CD4-positive, alpha-beta T cell (primary cell): ENCODE measurements around the gene HS6ST2. TPM values are rescaled to one million over a fixed set of nuclear protein-coding genes. Genes with fewer than 3 reads are reported as not detected.

Source experiments
- ATAC-seq: fragments of 200-7000 bp; cut with Tn5 transposase; one replicate; pipeline ENCODE4 v1.10.0; 2022; ENCODE audit warnings: mild to moderate bottlenecking; ENCODE audit not compliant: poor library complexity
- CTCF ChIA-PET: fragments of 350-600 bp; sonication (Branson Sonifier 250); formaldehyde crosslinking; loops from one replicate; lab custom pipeline; 2021; ENCODE audit warnings: antibody characterized with exemption, inconsistent platforms; lab: Charles Lee
- POLR2A ChIA-PET: fragments of 350-600 bp; sonication (Branson Sonifier 250); formaldehyde crosslinking; loops from one replicate; lab custom pipeline; 2021; ENCODE audit warnings: antibody characterized with exemption, inconsistent platforms; lab: Charles Lee
- DNase-seq, 14 experiments: peaks; one replicate each; pipeline ENCODE4 v3.0.0-alpha.2; 2013 to 2020; ENCODE audit warnings: mixed read lengths in 2 of 14
- H3K27ac ChIP-seq, 2 donors: one replicate each; pipeline versions ENCODE4 v1.5.1 to v1.7.0; 2013; ENCODE audit warnings: low read length in 2 of 2, low read depth in 1 of 2, mild to moderate bottlenecking in 1 of 2
- H3K27me3 ChIP-seq, 2 experiments: 1 replicate in 1 of 2; 2 replicates in 1 of 2; pipeline versions ENCODE4 v1.6.1 to v1.7.0; 2013; ENCODE audit warnings: low read length in 2 of 2, control low read depth in 1 of 2, mild to moderate bottlenecking in 1 of 2, moderate library complexity in 1 of 2; ENCODE audit not compliant: insufficient read depth in 2 of 2, control insufficient read depth in 1 of 2
- H3K36me3 ChIP-seq: one replicate; pipeline ENCODE4 v1.6.1; 2013; ENCODE audit warnings: low read length, control low read depth; ENCODE audit not compliant: insufficient read depth
- H3K4me1 ChIP-seq: one replicate; pipeline ENCODE4 v1.6.1; 2013; ENCODE audit warnings: low read length, control low read depth; ENCODE audit not compliant: insufficient read depth
- H3K4me3 ChIP-seq: one replicate; pipeline ENCODE4 v1.5.1; 2013; ENCODE audit warnings: mild to moderate bottlenecking, low read length, moderate library complexity
- H3K9me3 ChIP-seq, 2 experiments: 1 replicate in 1 of 2; 2 replicates in 1 of 2; pipeline versions ENCODE4 v1.6.1 to v1.7.0; 2013; ENCODE audit warnings: low read length in 2 of 2, mild to moderate bottlenecking in 2 of 2, control low read depth in 1 of 2, moderate library complexity in 1 of 2; ENCODE audit not compliant: control insufficient read depth in 1 of 2, insufficient read depth in 1 of 2
- H3K27ac Mint-ChIP-seq: one replicate; pipeline ENCODE4 v1.8.0; 2020; ENCODE audit warnings: mixed read lengths
- H3K27me3 Mint-ChIP-seq: one replicate; pipeline ENCODE4 v1.8.0; 2021; ENCODE audit warnings: mixed read lengths
- H3K36me3 Mint-ChIP-seq: one replicate; pipeline ENCODE4 v1.8.0; 2021; ENCODE audit warnings: low read depth, mixed read lengths
- H3K4me1 Mint-ChIP-seq: one replicate; pipeline ENCODE4 v1.8.0; 2021; ENCODE audit warnings: low read depth, mixed read lengths
- H3K4me3 Mint-ChIP-seq: one replicate; pipeline ENCODE4 v1.8.0; 2020; ENCODE audit warnings: mild to moderate bottlenecking, mixed read lengths
- H3K9me3 Mint-ChIP-seq: one replicate; pipeline ENCODE4 v1.8.0; 2020; ENCODE audit warnings: mixed read lengths
- intact Hi-C, 2 experiments: fragments of 100-400 bp; cut with DNase I in 1 of 2; cut with micrococcal nuclease in 1 of 2; formaldehyde crosslinking; loops; one replicate each; pipeline versions ENCODE4 v1.15.1 to v1.9.0; 2023 to 2025; cut with DNase I, micrococcal nuclease
- total RNA-seq, 174 experiments: library from RNA in 2 of 174; stranded (reverse) in 2 of 174; gene quantifications; one replicate each; pipeline ENCODE4 v1.2.3 and lab custom pipeline; 2021 to 2026
- TF ChIP-seq, protein P1 (sequence below): fragments of 200-600 bp; IDR thresholded peaks from one replicate; pipeline ENCODE4 v1.8.0; 2022; ENCODE audit warnings: antibody characterized with exemption, mild to moderate bottlenecking

HS6ST2 gene
- total RNA-seq, 2 experiments from 2014 or later = not detected

DNA sequence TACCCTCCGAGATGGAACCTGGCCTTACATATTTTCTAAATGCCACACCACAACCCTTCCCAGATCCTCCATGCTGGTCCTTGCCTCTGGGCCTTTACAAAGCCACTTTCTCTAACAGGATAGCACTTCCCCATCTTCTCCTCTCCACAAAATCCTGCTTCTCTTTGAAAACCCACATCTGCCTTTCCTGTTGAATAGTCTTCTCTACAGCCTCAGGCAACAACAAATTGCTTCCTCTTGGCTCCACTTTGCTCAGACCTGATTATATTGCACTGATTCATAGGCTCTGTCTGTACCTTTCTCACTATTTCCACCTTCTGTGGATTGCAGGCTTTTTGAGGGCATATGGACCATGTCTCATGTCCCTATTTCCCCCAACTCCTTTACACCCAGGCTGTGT lies 265.9 kb downstream of the HS6ST2 start:
- CTCF ChIA-PET = no interaction called here
- Mint-ChIP-seq H3K27ac (no peak overlapping the region), H3K9me3 (no peaks in the 10 kb centered on the region), H3K27me3 (peaks cover 2% of the 10 kb centered on the region), H3K4me1 (no peaks in the 10 kb centered on the region), H3K4me3 (no peak overlapping the region), H3K36me3 (no peaks in the 10 kb centered on the region)
- Histone ChIP-seq H3K9me3 (no peaks in the 10 kb centered on the region), H3K4me1 (no peaks in the 10 kb centered on the region), H3K4me3 (no peak overlapping the region), H3K27ac (no peak overlapping the region), H3K36me3 (no peaks in the 10 kb centered on the region), H3K27me3 (peaks cover 1 to 10% of the 10 kb centered on the region in 2 experiments)
- POLR2A ChIA-PET = no interaction called here
- intact Hi-C loops = no loop called here
- TF ChIP-seq, protein P1, sequence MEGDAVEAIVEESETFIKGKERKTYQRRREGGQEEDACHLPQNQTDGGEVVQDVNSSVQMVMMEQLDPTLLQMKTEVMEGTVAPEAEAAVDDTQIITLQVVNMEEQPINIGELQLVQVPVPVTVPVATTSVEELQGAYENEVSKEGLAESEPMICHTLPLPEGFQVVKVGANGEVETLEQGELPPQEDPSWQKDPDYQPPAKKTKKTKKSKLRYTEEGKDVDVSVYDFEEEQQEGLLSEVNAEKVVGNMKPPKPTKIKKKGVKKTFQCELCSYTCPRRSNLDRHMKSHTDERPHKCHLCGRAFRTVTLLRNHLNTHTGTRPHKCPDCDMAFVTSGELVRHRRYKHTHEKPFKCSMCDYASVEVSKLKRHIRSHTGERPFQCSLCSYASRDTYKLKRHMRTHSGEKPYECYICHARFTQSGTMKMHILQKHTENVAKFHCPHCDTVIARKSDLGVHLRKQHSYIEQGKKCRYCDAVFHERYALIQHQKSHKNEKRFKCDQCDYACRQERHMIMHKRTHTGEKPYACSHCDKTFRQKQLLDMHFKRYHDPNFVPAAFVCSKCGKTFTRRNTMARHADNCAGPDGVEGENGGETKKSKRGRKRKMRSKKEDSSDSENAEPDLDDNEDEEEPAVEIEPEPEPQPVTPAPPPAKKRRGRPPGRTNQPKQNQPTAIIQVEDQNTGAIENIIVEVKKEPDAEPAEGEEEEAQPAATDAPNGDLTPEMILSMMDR = no peak
- ATAC-seq = no peak
- DNase-seq = no peak

DNA sequence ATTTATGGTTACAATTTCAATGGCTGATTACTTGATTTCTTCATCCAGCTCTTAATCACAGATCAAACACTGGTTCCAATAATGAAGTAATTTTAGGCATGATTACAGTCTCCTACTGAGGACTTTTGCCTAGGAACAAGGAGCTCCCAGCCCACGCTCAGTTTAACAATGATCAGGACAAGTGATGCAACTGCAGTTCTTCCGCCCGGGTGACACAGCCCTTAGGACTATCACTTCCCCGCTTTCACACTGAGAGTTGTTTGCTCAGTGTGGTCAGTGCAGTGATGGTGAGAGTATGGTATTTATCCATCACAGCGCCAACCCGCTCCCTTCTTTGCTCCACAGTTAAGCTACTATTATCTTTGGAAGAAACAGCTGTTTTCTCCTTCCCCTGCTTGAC lies 266.4 kb downstream of the HS6ST2 start:
- Mint-ChIP-seq H3K4me1 (no peaks in the 10 kb centered on the region), H3K27me3 (no peaks in the 10 kb centered on the region), H3K9me3 (no peaks in the 10 kb centered on the region), H3K4me3 (no peak overlapping the region), H3K27ac (no peak overlapping the region), H3K36me3 (no peaks in the 10 kb centered on the region)
- no peaks in the 10 kb centered on the region for H3K36me3 ChIP-seq
- TF ChIP-seq, protein P1 = no peak
- ChIA-PET POLR2A (no interaction called here), CTCF (no interaction called here)
- H3K27ac ChIP-seq = no peak overlapping the region
- ATAC-seq = no peak
- DNase-seq = no peak
- intact Hi-C loops = no loop called here
- no peaks in the 10 kb centered on the region for H3K9me3 ChIP-seq
- H3K4me1 ChIP-seq = no peaks in the 10 kb centered on the region
- H3K4me3 ChIP-seq = no peak overlapping the region
- peaks cover 0 to 10% of the 10 kb centered on the region in 2 experiments for H3K27me3 ChIP-seq

DNA sequence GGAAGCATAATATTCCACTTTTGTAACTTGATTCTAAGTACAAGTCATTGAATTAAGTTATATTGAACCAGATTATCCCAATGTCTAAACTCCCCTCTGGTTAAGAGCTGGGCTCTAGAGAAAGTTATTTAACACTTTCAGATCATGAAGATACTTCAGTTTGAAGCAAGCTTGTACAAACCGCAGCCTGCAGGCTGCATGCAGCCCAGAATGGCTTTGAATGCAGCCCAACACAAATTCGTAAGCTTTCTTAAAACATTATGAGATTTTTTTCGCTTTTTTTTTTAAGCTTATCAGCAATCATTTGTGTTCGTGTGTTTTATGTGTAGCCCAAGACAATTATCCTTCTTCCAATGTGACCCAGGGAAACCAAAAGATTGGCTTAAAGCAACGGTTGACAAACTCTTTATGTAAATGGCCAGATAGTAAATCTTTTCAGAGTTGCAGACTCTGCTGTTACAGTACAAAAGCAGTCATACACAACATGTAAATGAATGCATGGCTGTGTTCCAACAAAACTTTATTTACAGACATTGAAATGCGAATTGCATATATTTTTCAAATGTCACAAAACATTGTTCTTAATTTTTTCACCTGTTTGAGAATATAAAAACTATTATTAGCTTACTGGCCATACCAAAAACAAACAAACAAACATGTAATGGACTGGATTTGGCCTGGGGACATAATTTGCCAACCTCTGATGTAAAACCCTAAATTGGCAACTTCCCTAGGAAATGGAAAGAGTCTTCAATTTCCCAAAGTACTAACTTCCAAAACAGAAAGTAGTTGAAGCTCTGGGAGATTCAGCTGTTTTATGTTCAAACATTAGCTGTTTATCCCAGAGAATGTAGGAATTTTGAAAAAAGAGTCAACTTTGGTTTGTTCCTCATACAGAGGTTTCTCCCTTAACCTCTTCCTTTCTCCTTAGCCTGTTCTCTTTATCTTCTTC lies 268.5 kb downstream of the HS6ST2 start:
- ATAC-seq (no peak), DNase-seq (no peak)
- ChIA-PET POLR2A (no interaction called here), CTCF (no interaction called here)
- Histone ChIP-seq H3K36me3 (no peaks in the 10 kb centered on the region), H3K4me3 (no peak overlapping the region), H3K9me3 (no peaks in the 10 kb centered on the region), H3K27ac (no peak overlapping the region), H3K27me3 (peaks cover 0 to 10% of the 10 kb centered on the region in 2 experiments), H3K4me1 (no peaks in the 10 kb centered on the region)
- Mint-ChIP-seq H3K4me1 (no peaks in the 10 kb centered on the region), H3K27me3 (no peaks in the 10 kb centered on the region), H3K27ac (no peak overlapping the region), H3K9me3 (no peaks in the 10 kb centered on the region), H3K36me3 (no peaks in the 10 kb centered on the region), H3K4me3 (no peak overlapping the region)
- TF ChIP-seq, protein P1 = no peak
- intact Hi-C loops = no loop called here
